G401.6 (cell line): Measurements from ENCODE around the gene LAMA2.

ENCODE experiments used
- FAIRE-seq: peaks from 2 replicates; lab custom pipeline; 2012; peaks lifted over from hg19 to GRCh38; lab: Jason Lieb, UNC

Gene LAMA2

DNA sequence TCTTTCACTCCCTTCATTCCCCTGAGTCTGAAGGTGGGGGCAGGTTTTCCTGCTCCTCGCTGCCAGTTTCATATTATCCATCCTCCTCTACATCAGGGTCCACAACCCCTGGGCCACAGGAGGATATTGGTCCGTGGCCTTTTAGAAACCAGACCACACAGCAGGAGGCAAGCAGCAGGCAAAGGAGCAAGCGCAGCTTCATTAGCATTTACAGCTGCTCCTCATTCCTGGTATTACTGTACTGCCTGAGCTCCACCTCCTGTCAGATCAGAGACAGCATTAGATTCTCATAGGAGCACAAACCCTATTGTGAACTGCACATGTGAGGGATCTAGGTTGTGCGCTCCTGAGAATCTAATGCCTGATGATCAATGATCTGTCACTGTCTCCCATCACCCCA lies 446.7 kb downstream of the LAMA2 start:
- no peak for FAIRE-seq

DNA sequence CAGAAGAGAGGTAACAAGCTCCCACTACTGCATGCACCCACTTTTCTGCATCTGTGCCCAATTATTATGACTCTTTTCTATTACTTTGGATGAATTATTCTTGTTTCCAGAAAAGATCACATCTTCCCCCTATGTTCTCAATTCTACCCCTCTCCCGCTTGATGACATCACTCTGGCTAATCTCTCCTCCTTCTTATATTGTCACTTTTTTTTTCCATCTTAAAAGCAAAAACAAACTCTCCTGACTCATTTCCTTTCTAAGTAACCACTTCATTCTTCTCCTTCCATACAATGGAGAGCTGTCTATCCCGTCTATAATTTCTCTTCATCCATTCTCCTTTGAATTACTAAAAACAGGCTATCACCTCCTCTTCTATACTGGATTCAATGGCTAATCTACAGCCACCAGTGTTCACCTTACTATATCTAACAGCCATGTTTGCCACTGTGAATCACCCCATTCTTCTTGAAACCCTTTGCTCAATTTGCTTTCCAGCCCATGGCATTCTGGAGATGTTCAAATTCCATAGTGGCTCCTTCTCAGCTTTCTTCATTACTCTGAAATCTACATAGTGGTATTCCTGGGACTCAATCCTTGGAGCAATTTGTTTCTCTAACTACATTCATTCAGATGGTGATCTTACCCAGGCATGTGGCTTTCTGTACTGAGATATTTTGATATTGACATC lies 448.7 kb downstream of the LAMA2 start:
- no peak for FAIRE-seq

DNA sequence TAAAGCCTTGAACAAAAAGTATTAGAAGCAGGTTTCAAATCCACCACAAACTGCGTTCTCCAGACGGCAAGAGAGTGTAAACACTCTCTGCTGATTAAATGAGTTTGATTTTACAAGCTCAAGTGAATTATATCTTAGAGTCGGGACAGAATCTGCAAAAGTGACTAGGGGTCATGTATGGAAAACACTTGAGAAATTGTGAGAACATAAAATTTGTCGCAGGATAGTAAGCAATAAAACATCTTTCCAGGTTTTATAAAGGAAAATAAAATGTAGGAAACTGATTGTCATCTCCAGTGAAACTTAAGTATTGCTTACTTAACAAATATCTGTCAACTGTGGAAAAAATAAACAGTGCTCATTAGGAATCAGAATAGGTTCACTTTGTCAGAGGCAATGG lies 452.9 kb downstream of the LAMA2 start:
- FAIRE-seq, result no peak

DNA sequence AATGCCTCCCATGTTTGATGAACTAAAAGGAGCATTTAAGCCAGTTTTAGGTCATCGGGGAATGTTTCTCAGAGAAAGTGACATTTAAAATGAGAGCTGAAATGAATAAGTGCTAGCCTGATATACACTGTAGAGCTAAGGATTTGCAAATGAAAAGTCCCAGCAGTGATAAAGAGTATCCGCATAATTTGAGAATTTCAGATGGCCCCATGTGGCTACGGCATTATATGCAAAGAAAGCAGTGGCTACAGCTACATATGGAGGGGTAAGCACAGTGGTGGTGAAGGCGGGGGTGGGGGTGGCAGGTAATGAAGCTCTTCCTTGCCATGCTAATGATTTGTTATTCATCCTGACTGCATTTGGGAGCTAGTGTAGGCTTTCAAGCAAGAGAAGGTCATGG lies 455.7 kb downstream of the LAMA2 start:
- FAIRE-seq, result no peak

DNA sequence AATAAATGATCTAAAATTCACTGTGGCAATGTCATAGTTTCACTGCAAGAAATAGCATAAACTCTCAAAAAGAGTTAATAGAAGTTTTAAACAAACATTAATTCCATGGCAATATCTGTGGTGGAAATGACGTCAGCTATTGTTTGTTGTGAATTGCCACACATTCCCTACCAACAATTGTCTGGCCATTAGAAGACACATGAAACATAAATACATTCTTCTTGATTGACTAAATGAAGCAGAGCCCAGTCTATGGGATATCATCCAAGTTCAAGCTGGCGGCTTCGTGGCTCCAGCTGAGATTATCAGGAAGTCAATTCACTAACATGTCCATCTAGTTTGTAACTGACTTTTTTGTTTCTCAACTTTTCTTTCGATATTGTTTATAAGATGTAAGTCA lies 458.0 kb downstream of the LAMA2 start:
- no peak for FAIRE-seq

DNA sequence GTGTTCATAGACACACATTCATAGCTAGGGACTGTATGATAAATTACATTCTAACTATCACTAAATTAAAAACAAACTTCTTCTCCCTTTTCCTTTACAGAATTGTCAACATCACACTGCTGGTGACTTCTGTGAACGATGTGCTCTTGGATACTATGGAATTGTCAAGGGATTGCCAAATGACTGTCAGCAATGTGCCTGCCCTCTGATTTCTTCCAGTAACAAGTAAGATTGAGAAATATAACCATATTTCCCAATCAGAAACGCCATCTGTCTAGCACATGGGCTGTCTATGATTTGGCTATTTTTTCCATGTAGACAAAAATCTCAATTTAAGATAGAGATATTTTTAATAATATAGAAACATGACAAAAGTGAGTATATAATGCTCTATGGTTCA lies 459.3 kb downstream of the LAMA2 start:
- FAIRE-seq, result no peak

DNA sequence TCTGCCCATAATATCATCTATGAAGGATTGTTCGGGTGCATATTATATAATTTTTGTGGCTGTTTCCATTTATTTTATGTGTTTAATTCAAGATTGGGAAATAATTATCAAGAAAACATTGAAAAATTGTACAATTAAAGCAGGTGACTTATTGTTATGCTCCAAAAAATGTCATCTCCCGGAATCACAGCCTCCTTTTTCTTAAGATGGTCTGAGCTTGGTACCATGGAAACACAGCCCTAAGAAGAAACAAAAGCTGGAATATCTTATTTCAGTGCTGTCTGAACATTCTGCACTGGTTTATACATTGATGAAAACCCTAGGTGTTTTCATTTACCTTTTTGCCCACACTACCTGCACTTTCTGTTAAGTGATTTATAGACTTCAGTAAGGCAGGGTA lies 459.9 kb downstream of the LAMA2 start:
- no peak for FAIRE-seq

DNA sequence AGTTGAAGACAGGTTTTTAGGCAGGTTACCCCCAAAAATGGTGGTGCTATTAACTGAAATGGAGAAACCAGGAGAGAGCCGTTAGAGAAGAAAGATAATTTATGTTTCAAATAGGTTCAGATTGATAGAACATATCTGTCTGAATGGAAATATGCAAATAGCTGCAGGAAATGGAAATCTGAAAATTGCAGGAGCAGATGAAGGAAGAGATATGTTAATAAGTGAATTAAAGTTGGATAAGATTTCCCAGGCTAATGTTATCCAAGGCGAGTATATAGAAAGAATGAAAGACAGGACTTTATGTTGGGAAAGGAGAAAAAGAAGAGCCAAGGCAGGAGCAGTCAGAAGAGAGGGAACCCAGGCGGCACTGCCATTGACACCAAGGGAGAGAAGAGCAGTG lies 461.4 kb downstream of the LAMA2 start:
- FAIRE-seq, result no peak

DNA sequence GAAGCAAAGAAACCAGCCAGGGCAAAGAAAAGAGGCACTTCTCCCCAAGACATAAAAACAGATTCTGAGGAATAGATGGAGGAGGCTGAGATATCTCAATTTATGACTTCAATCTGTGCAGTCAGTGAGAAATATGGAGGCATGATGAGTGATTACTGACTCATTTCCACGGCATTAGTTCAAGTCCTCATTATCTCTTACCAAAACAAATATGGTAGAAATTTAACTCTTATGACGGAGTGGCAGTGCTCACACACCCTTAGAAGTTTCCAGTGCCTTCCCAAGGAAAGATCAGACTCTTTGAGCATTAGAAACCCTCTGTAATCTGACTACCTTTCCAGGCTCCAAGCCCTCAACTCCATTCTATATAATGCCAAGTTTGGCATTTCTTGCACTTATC lies 463.0 kb downstream of the LAMA2 start:
- FAIRE-seq, result no peak

DNA sequence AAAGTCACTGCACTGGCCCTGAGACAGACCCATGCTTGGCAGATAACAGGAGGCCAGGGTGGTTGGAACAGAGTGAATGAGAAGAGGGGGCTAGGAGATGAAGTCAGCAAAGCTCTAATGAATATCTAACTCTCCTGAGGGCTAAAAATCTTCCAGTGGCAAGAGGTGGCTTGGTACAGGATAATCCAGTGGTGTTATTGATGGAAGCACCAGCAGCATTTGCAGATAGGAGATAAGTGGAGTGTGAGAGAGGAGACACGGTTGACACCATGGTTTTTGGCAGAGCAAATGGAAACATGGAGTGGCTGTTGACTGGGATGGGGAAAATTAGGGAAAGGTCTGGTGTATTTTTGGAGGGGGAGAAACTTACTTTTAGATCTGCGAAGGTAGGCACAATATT lies 464.0 kb downstream of the LAMA2 start:
- FAIRE-seq, result no peak

DNA sequence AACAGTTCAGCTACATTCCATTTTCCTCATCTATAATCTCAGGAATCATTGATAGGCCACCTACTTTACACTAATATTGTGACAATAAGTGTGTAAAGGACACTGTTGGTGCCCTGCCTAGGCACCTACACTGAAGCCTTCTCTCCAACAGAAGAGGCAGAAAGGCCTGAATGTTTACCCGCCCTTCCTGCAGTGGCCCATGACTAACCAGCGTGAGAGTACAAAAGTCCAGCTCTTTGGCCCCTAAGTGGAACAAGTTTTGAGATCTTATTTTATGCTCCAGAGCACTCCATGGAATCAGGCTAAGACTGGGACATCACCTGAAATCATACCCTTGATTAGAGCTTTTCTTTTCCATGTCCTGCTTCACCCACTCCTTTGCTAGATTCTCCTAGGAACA lies 467.3 kb downstream of the LAMA2 start:
- no peak for FAIRE-seq

DNA sequence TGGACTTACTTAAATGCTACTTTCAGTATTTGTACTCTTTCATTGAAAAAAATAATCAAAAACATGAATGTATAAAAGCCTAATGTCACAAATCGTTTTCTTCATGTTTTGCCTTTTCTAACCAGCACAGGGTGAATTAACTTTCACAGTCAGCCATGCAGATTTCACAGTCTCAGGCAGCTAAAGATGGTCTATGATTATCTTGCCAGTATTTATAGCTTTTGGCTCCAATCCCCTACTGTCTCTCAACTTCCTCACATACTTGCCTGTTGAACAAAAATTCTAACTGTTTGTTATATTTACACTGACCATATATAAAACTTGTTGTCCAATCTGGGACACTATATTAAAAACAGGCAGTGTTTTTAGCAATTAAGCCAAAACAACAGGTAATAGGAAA lies 468.9 kb downstream of the LAMA2 start:
- no peak for FAIRE-seq

DNA sequence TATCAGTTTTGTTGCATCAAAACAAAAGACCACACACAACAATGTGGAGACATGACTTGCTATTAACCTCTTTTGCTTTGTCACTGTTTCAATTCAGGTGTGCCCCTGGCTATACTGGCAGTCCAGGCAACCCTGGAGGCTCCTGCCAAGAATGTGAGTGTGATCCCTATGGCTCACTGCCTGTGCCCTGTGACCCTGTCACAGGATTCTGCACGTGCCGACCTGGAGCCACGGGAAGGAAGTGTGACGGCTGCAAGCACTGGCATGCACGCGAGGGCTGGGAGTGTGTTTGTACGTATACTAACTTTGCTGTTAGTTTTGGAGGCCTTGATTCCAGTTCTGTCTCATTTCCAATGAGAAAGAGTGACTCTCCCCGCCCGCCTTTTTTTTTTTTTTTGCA lies 470.1 kb downstream of the LAMA2 start:
- no peak for FAIRE-seq

DNA sequence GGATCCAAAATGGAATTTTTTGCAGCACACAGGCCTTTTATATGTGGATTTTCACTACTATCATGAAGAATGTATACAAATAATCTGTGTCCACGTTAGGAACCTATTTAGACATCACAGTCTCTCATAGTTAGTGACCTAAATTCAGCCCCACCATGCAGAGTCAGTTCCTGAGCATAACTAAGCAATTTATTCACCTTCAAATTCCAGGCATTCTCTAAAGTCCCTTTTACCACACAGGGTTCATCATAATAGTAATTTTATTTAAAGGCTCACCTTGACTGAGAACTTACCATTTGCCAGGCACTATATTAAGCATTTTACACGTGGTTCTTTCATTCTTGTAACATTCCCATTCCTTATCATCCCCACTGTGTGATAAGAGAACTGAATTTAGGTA lies 473.2 kb downstream of the LAMA2 start:
- FAIRE-seq, result no peak

DNA sequence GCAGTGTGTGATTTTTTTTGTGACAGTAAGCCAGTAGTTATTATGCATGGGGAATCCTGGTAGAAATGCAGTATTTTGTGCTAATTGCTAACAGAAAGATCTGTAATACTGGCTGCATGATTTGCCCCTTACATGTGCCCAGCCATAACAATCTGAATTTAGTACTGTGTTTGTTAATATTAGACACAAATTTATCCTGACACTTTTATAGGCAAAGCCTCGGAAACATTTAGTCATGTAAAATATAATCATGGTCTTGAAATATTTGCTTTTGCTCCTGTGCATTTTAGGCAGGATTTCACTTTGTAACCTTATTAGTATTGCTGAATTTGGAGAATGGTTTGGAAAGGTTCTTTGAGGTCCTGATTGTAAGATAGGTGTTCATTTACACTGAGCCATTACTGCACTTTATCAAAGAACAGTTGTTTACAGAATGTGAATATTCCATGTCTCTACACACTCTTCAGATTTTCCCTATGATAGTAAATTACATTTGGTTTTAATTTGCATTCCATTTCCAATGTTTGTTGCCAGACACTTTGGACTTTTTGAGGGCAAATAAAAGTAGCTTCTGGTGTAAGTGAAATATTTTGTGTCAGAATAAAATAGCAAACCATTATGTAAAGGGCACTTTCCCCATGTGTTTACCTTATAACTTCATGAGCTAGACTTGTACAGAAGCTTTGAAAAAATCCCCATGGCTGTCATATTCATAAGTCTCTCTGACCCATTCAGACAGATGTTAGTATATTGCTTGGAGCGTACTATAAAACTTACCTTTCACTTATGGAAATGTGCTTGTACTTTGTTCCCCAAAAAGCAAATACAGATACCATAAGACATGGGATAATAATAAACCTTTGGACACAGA lies 477.1 kb downstream of the LAMA2 start:
- no peak for FAIRE-seq

DNA sequence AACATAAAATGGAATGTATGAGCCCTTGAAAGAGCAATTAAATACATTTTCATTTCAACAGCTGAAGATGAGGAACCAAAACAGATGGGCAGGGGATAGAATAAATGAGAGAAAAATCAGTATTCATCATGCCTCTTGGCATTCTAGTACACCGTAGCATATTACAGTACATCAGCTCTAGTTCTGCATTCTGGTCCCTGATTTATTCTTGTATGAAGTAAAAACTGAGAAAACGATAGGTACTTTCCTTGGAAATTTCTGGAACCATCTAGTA lies 477.7 kb downstream of the LAMA2 start:
- no peak for FAIRE-seq

DNA sequence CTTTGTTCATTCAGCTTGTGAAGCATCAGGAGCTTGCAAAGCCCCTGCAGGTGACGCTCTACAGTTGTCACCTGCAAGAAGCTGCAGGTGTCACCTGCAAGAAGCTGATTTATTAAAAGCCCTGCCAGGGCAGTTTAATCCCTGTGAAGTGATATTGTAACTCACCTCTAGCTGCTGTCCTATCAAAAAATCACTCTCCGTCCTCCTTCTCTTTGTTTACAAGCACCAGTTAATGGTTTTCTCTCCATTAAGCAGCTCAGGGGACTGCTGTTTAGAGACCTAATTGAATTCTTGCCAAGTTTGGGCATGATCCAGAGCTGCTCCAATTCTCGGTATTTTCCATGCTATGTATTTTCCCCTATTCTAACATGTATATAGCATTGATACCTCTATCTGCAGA lies 481.1 kb downstream of the LAMA2 start:
- no peak for FAIRE-seq

DNA sequence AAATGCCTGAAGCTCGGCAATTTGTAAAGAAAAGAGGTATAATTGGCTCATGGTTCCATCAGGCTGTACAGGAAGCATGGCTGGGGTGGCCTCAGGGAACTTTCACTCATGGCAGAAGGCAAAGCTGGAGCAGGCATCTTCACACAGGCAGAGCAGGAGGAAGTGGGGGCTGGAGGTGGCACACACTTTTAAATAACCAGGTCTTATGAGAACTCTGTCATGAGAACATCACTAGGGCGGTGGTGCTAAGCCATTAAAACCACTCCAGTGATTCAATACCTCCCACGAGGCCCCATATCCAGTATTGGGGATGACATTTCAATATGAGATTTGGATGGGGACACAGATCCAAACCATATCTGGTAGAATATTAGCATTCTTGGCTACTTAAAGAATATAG lies 481.8 kb downstream of the LAMA2 start:
- no peak for FAIRE-seq

DNA sequence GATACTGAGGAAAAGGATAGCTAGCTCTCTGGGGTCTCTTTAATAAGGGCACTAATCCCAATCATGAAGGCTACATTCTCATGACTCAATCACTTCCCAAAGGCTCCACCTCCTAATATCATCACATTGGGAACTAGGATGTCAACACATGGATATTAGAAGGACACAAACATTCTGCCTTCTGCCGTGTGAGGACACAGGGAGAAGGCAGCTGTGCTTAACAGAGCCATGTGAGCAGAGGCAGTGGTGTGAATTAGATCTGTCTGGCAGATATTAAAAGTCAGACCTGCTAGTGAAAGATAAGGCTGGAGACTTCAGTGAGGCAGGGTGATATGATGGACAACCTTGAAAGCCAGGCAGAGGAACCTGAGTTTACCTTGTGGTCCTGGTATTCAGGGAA lies 485.1 kb downstream of the LAMA2 start:
- FAIRE-seq, result no peak

DNA sequence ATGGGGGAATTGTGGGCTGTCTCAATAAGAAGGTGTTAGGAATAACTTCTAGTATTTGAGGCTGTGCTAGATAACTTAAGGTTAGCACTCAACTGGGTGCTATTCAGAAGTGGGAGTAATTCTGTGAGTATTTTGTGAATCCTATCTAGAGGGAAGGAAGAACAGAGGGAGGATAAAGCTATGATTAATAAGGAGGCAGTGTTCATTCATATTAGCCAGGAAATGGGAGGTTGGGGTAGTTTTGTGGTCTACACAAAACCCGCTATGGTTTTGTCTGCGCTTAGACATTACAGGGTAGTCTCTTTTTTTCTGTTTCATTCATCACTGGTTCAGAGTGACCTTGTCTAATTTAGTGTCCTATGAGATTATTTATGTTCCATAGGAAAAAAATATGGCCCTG lies 486.0 kb downstream of the LAMA2 start:
- FAIRE-seq, result no peak

DNA sequence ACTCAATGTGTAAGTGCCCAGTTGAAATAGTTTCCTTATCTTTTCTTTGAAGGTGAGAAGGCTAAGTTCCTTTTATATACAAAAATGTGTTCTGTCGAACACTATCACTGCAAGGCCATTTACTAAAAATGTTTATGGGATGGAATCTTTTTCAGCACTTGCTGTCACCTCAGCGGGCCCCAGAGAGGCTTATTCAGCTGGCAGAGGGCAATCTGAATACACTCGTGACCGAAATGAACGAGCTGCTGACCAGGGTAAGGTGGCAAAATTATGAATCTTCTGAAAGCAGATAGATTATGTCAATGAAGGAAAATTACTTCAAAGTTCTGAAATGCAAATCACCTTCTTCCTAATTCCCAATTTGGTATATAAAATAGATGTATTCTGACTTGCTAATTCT lies 486.8 kb downstream of the LAMA2 start:
- no peak for FAIRE-seq

DNA sequence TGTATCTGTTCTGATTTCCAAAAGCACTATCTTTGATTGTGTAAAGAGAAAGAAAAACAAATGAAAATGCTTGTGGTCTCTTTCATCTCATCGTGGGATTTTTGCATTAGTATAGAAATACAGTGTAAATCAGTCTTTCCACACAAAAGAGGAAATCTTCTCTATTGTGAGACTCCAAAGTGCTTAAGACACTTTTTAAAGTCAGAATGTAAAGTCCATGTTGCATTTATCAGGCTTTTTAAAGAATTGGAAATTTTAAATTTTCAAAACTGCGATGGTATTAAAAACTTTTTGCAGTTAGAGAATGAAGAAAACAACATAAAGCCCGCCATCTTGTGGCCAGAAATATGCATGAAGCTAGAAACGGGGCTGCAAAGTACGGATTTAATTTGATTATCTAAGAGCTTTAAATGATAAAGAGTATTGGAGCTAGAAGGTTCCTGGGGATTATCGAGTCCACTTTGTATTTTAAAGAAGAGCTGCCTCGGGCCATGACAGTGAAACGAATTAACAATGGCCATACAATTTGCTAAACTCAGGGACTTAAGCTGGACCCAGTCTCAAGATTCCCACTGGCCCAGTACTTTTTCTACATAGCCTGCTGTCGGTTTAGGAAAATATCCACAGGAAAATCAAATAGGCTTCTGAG lies 487.5 kb downstream of the LAMA2 start:
- peak; percentile 88 for FAIRE-seq

DNA sequence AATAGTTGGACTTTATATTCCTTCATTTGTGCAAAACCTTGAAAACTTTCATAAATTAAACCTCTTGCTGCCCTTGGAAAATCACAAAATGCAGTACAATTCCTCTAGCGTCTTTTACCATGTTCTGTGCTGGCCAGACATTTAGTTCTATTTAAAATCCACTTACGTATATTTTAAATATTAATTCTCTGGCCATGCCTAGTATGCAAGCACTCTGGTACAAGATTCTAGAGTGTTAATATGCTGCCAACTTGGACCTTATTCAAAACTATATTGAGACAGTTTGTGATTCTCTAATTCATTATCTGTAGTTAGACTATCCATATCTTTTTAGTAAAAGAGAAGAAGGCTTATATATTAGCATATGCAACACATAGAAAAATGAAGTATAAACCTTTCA lies 498.9 kb downstream of the LAMA2 start:
- no peak for FAIRE-seq

DNA sequence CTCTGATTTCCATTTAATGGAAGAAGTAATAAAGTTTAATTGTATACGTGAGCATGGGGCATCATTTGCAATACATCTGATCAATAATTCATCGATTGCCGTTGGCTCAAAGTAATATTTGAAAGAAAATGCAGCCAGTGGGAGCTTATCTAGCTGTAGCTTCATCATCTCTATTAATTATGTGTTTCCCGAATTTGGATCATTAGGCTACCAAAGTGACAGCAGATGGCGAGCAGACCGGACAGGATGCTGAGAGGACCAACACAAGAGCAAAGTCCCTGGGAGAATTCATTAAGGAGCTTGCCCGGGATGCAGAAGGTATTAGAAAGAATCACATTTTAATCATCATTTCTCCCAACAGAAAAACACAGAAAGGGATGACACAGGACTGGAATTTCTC lies 500.0 kb downstream of the LAMA2 start:
- no peak for FAIRE-seq
